ENCODE results near the gene MFAP4.

Gene MFAP4

DNA sequence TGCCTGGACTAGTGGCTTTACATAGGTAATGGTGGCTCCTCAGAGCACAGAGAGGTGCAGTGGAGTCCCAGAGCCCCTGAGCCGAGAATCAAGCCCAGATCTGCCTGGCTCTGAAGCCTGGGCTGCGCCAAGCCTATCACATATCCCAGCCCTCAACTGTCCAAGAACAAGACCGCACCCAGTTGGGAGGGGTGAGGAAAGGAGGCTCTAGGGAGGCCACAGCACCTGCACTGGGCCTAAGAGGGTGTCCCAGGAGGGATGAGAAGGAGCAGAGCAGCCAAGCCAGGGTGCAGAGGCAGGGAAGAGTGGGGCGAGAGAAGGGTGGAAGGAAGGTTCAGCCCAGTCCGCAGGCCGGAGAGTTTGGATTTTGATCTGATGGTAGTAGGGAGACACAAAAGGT is 23.1 kb upstream of the MFAP4 start:
- no peaks in the 10 kb centered on the region for H3K27me3 ChIP-seq (replicated peaks; ENCODE audit: control insufficient read depth, insufficient read depth, low read length, poor library complexity, severe bottlenecking)
- no peaks in the 10 kb centered on the region for H3K4me1 ChIP-seq (ENCODE audit: control insufficient read depth, insufficient read depth, low read length, poor library complexity, severe bottlenecking)
- H3K9me3 ChIP-seq (ENCODE audit: control insufficient read depth, low read length) = no peaks in the 10 kb centered on the region
- H3K4me3 ChIP-seq (ENCODE audit: insufficient read depth, low read depth, low read length, poor library complexity, severe bottlenecking) = no peak overlapping the region
- no peak for DNase-seq
- H3K36me3 ChIP-seq (ENCODE audit: control insufficient read depth, insufficient read depth, low read length) = no peaks in the 10 kb centered on the region
- H3K27ac ChIP-seq (ENCODE audit: insufficient read depth, low read length, poor library complexity, severe bottlenecking) = no peak overlapping the region

DNA sequence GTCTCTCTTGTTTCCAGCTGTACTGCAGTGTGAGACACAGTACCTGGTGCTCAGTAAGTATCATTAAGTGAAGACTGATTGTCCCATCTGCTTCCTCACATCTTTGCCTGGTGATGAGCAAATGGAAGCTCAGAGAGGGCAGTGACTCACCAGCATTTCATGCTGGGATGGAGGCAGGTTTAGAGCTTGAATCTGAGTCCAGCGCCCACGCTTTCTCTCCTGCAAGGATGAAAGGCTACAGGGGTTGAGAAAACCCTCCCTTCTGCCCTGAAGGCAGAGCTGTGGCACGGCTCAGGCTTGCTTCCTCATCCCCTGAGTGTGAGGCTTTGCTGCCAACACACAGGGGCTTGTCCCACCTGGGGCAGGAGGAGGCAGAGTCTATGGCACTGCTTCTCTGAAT is 22.5 kb upstream of the MFAP4 start:
- H3K9me3 ChIP-seq (ENCODE audit: control insufficient read depth, low read length) = no peaks in the 10 kb centered on the region
- H3K36me3 ChIP-seq (ENCODE audit: control insufficient read depth, insufficient read depth, low read length) = no peaks in the 10 kb centered on the region
- H3K27me3 ChIP-seq (replicated peaks; ENCODE audit: control insufficient read depth, insufficient read depth, low read length, poor library complexity, severe bottlenecking) = no peaks in the 10 kb centered on the region
- no peak overlapping the region for H3K27ac ChIP-seq (ENCODE audit: insufficient read depth, low read length, poor library complexity, severe bottlenecking)
- no peak for DNase-seq
- H3K4me3 ChIP-seq (ENCODE audit: insufficient read depth, low read depth, low read length, poor library complexity, severe bottlenecking) = no peak overlapping the region
- no peaks in the 10 kb centered on the region for H3K4me1 ChIP-seq (ENCODE audit: control insufficient read depth, insufficient read depth, low read length, poor library complexity, severe bottlenecking)

DNA sequence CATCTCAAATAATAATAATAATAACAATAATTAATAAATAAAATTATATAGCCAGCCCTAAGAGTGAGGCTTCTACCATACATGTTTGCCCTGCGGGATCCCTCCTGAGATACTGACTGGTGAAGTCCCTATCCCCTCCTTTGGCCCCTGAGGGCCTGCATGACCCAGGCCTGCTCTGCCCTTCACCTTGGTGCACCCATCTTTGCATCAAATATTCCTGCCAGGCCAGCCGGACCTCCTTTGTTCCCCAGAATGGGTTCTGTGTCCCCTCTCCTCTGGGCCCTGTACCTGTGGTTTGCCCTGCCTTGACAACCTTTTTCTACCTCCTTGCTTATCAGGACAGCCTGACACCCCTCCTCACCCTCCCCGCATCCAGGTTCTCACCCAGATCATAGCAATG is 22.1 kb upstream of the MFAP4 start:
- H3K4me3 ChIP-seq (ENCODE audit: insufficient read depth, low read depth, low read length, poor library complexity, severe bottlenecking) = no peak overlapping the region
- no peak for DNase-seq
- H3K36me3 ChIP-seq (ENCODE audit: control insufficient read depth, insufficient read depth, low read length) = no peaks in the 10 kb centered on the region
- H3K27me3 ChIP-seq (replicated peaks; ENCODE audit: control insufficient read depth, insufficient read depth, low read length, poor library complexity, severe bottlenecking) = no peaks in the 10 kb centered on the region
- H3K27ac ChIP-seq (ENCODE audit: insufficient read depth, low read length, poor library complexity, severe bottlenecking) = no peak overlapping the region
- no peaks in the 10 kb centered on the region for H3K4me1 ChIP-seq (ENCODE audit: control insufficient read depth, insufficient read depth, low read length, poor library complexity, severe bottlenecking)
- H3K9me3 ChIP-seq (ENCODE audit: control insufficient read depth, low read length) = no peaks in the 10 kb centered on the region

DNA sequence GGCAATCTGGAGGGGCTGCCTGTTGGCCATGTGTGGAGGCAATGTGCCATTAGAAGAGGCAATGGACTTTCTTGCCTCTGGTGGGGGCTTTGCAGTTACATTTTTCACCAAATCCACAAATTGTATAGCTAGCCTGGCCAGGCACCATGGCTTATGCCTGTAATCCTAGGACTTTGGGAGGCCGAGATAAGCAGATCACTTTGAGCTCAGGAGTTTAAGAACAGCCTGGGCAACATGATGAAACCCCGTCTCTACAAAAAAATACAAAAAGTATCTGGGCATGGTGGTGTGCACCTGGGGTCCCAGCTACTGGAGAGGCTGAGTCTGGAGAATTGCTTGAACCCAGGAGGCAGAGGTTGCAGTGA is 21.3 kb upstream of the MFAP4 start:
- no peak for DNase-seq
- Histone ChIP-seq H3K4me1 (ENCODE audit: control insufficient read depth, insufficient read depth, low read length, poor library complexity, severe bottlenecking) (no peaks in the 10 kb centered on the region), H3K4me3 (ENCODE audit: insufficient read depth, low read depth, low read length, poor library complexity, severe bottlenecking) (no peak overlapping the region)

DNA sequence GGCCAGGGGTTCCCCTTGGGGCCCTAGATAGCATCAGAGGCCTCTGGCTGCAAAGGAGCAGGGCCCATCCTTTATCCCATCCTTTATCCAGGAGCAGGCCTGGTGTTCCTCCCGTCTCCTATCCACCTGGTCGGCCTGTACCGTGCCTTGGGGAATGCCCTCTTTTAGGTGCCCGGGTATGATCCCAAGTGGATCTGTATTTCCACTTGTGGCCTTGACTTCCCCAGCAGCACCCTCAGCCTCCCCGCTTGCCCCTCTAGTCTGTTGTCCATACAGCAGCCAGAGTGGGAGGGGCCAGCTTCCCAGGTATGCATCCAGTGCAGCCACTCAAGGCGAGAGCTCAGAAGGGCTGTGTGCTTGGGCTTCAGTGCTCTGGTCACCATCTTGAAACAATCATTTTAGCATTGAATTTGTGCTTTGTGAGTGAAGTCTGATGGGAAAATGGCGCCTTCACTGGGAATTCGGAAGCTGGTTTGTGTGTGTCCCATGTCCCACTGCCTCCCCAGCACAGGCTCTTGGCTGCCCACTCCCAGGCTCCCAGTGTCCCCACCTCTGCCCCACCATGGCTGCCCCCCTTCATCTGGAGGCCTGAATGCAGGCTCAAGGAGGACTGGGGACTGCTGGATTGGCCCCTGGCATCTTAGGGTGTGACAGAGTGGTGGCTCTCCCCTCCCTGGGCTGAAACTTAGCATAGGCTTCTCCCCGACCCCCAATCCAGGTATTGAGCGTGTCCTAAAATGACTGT is 20.8 kb upstream of the MFAP4 start:
- Histone ChIP-seq H3K36me3 (ENCODE audit: control insufficient read depth, insufficient read depth, low read length) (no peaks in the 10 kb centered on the region), H3K4me1 (ENCODE audit: control insufficient read depth, insufficient read depth, low read length, poor library complexity, severe bottlenecking) (no peaks in the 10 kb centered on the region), H3K9me3 (ENCODE audit: control insufficient read depth, low read length) (no peaks in the 10 kb centered on the region), H3K27me3 (replicated peaks; ENCODE audit: control insufficient read depth, insufficient read depth, low read length, poor library complexity, severe bottlenecking) (no peaks in the 10 kb centered on the region), H3K27ac (ENCODE audit: insufficient read depth, low read length, poor library complexity, severe bottlenecking) (no peak overlapping the region), H3K4me3 (ENCODE audit: insufficient read depth, low read depth, low read length, poor library complexity, severe bottlenecking) (no peak overlapping the region)
- DNase-seq = no peak

More for the DNA sequence above, 21.3 kb upstream of the MFAP4 start:
- H3K36me3 ChIP-seq (ENCODE audit: control insufficient read depth, insufficient read depth, low read length) = no peaks in the 10 kb centered on the region
- H3K27me3 ChIP-seq (replicated peaks; ENCODE audit: control insufficient read depth, insufficient read depth, low read length, poor library complexity, severe bottlenecking) = no peaks in the 10 kb centered on the region
- no peak overlapping the region for H3K27ac ChIP-seq (ENCODE audit: insufficient read depth, low read length, poor library complexity, severe bottlenecking)
- no peaks in the 10 kb centered on the region for H3K9me3 ChIP-seq (ENCODE audit: control insufficient read depth, low read length)

DNA sequence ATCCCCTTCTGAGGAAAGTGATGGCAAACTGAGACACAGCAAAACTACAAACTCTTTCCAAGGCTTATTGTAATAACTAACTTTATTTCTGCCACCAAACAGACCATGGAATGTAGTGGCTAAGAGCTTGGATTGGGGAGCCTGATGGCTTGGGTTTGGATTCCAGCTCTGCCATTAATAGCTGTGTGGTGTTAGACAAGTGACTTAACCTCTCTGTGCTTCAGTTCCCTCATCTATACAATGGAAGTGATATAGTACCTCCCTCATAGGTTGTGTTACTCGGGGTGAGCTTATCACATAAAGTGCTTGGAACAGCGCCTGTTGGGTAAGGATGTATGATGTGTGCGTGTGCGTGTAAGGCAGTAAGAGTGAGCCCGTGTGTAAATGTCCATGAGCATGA is 18.1 kb upstream of the MFAP4 start:
- no peak for DNase-seq
- H3K27me3 ChIP-seq (replicated peaks; ENCODE audit: control insufficient read depth, insufficient read depth, low read length, poor library complexity, severe bottlenecking) = no peaks in the 10 kb centered on the region
- no peaks in the 10 kb centered on the region for H3K36me3 ChIP-seq (ENCODE audit: control insufficient read depth, insufficient read depth, low read length)
- no peak overlapping the region for H3K4me3 ChIP-seq (ENCODE audit: insufficient read depth, low read depth, low read length, poor library complexity, severe bottlenecking)
- no peaks in the 10 kb centered on the region for H3K9me3 ChIP-seq (ENCODE audit: control insufficient read depth, low read length)
- H3K4me1 ChIP-seq (ENCODE audit: control insufficient read depth, insufficient read depth, low read length, poor library complexity, severe bottlenecking) = no peaks in the 10 kb centered on the region
- no peak overlapping the region for H3K27ac ChIP-seq (ENCODE audit: insufficient read depth, low read length, poor library complexity, severe bottlenecking)

DNA sequence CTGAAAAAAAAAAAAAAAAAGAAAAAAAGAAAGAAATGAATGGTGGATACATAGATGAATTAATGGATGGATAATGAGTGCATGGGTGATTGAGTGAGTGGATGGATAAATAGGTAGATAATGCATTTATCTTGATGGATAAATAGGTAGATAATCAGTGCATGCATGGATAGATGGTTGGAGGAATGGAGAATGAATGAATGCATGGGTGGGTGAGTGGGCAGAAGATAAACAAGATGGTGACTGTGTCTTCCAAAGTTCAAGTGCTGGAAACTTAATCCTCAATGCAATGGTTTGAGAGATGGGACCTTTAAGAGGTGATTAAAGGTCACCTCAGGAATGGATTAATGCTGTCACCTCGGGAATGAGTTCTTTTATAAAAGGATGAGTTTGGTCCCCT is 17.3 kb upstream of the MFAP4 start:
- no peaks in the 10 kb centered on the region for H3K36me3 ChIP-seq (ENCODE audit: control insufficient read depth, insufficient read depth, low read length)
- no peaks in the 10 kb centered on the region for H3K4me1 ChIP-seq (ENCODE audit: control insufficient read depth, insufficient read depth, low read length, poor library complexity, severe bottlenecking)
- no peaks in the 10 kb centered on the region for H3K27me3 ChIP-seq (replicated peaks; ENCODE audit: control insufficient read depth, insufficient read depth, low read length, poor library complexity, severe bottlenecking)
- no peak for DNase-seq
- no peak overlapping the region for H3K27ac ChIP-seq (ENCODE audit: insufficient read depth, low read length, poor library complexity, severe bottlenecking)
- no peaks in the 10 kb centered on the region for H3K9me3 ChIP-seq (ENCODE audit: control insufficient read depth, low read length)
- H3K4me3 ChIP-seq (ENCODE audit: insufficient read depth, low read depth, low read length, poor library complexity, severe bottlenecking) = no peak overlapping the region

DNA sequence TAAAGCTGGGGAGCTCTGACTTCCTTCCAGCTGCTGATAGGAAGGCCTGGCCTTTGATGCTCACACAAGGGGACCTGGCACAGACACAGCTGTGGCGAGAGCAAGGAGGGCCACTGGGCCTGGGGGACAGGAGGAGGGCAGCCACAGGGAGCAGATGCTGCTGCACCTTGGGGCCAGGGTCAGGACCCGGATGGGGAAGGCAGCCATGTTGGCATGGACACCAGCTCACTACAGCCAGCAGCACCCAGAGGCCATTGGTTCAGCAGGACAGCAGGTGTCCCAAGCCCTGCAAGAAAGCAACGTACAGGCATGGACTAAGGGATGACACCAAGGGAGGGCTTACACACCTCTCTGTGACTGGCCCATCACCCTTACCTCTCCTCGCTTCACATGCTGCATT is 16.0 kb upstream of the MFAP4 start:
- DNase-seq = no peak
- Histone ChIP-seq H3K36me3 (ENCODE audit: control insufficient read depth, insufficient read depth, low read length) (no peaks in the 10 kb centered on the region), H3K4me3 (ENCODE audit: insufficient read depth, low read depth, low read length, poor library complexity, severe bottlenecking) (no peak overlapping the region), H3K27me3 (replicated peaks; ENCODE audit: control insufficient read depth, insufficient read depth, low read length, poor library complexity, severe bottlenecking) (no peaks in the 10 kb centered on the region), H3K27ac (ENCODE audit: insufficient read depth, low read length, poor library complexity, severe bottlenecking) (no peak overlapping the region), H3K4me1 (ENCODE audit: control insufficient read depth, insufficient read depth, low read length, poor library complexity, severe bottlenecking) (no peaks in the 10 kb centered on the region), H3K9me3 (ENCODE audit: control insufficient read depth, low read length) (no peaks in the 10 kb centered on the region)

DNA sequence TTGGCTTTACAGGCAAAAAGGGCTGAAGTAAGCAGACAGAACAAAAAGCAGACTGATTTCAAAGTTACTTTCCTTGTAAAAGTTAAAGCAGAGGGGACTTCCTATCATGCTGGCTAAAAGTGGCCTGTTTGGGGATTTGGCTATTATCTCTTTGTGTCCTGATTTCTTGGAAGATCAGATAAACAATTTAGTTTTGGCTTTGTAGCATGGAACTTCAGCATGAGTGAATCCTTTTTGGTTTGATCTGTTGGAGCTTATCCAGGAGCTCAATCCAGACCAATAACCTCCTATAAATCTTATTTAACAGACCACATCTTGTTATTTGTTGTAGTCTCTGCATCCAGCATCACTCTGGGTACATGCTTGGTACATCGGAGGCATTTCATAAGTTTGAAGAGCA is 15.2 kb upstream of the MFAP4 start:
- Histone ChIP-seq H3K36me3 (ENCODE audit: control insufficient read depth, insufficient read depth, low read length) (no peaks in the 10 kb centered on the region), H3K4me3 (ENCODE audit: insufficient read depth, low read depth, low read length, poor library complexity, severe bottlenecking) (no peak overlapping the region), H3K27ac (ENCODE audit: insufficient read depth, low read length, poor library complexity, severe bottlenecking) (no peak overlapping the region), H3K9me3 (ENCODE audit: control insufficient read depth, low read length) (no peaks in the 10 kb centered on the region), H3K4me1 (ENCODE audit: control insufficient read depth, insufficient read depth, low read length, poor library complexity, severe bottlenecking) (no peaks in the 10 kb centered on the region), H3K27me3 (replicated peaks; ENCODE audit: control insufficient read depth, insufficient read depth, low read length, poor library complexity, severe bottlenecking) (no peaks in the 10 kb centered on the region)
- no peak for DNase-seq

DNA sequence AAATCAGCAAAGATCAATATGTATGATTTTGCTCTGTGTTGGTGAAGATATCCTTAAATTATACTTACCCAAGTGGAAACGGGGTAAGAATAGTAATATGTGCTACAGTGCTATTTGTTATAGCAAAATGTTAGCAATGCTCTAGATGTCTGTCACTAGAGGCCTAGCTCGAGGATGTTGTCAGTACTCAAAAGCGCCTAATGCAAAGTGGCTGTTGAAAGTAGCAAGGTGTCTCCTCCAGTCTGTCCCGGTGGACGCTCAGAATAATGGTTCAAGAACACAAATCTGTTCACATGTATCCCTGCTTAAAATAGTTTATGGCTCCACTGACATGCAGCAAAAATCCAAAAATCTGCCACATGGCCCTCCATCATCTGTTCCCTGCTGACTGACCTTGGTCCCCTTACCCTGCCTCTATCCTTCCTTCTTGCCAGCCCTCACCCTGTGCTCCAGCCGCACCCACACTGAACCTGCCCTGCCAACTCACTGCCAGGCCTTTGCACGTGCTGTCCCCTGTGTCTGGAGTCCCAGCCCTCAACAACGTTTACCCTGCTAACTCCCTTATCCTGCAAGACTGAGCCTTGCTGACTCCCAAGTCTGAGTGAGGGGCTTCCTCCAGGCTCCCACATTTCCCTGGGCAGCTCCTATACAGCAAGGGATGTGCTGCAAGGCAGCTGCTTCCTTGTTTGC is 14.5 kb upstream of the MFAP4 start:
- Histone ChIP-seq H3K4me3 (ENCODE audit: insufficient read depth, low read depth, low read length, poor library complexity, severe bottlenecking) (no peak overlapping the region), H3K9me3 (ENCODE audit: control insufficient read depth, low read length) (no peaks in the 10 kb centered on the region), H3K27me3 (replicated peaks; ENCODE audit: control insufficient read depth, insufficient read depth, low read length, poor library complexity, severe bottlenecking) (no peaks in the 10 kb centered on the region), H3K4me1 (ENCODE audit: control insufficient read depth, insufficient read depth, low read length, poor library complexity, severe bottlenecking) (no peaks in the 10 kb centered on the region), H3K27ac (ENCODE audit: insufficient read depth, low read length, poor library complexity, severe bottlenecking) (no peak overlapping the region), H3K36me3 (ENCODE audit: control insufficient read depth, insufficient read depth, low read length) (no peaks in the 10 kb centered on the region)
- no peak for DNase-seq

Measured in effector memory CD4-positive, alpha-beta T cell (primary cell).